PC-3 (cell line): ENCODE results near the gene LYPLA2. TPM values are rescaled to one million over a fixed set of nuclear protein-coding genes. Genes with fewer than 3 reads are reported as not detected.

Experiments used
- ATAC-seq: fragments of 200-7000 bp; cut with Tn5 transposase; 2 replicates; pipeline ENCODE4 v1.9.1; 2020; ENCODE audit warnings: mild to moderate bottlenecking, moderate library complexity
- BruUV-seq: library from RNA; stranded (reverse); fragments of 400-500 nt; replicated peaks from 2 replicates; lab custom pipeline; 2021; lab: Mats Ljungman, UMichigan
- CTCF ChIA-PET: fragments of 300-600 bp; sonication (Branson Sonifier 250); formaldehyde crosslinking; loops from one replicate; lab custom pipeline; 2022; ENCODE audit warnings: antibody characterized with exemption; lab: Charles Lee
- POLR2A ChIA-PET: fragments of 300-600 bp; sonication (Branson Sonifier 250); formaldehyde crosslinking; loops from one replicate; lab custom pipeline; 2022; ENCODE audit warnings: antibody characterized with exemption; ENCODE audit not compliant: unreplicated experiment; lab: Charles Lee
- DNase-seq: peaks from one replicate; pipeline ENCODE4 v3.0.0-alpha.2; 2015
- H2AFZ ChIP-seq: fragments of 300-600 bp; sonication (generic); 2 replicates; pipeline ENCODE4 v1.6.0; 2016; ENCODE audit warnings: antibody characterized with exemption, low read length
- H3F3A ChIP-seq: fragments of 300-600 bp; sonication (generic); one replicate; pipeline ENCODE4 v1.6.0; 2017; ENCODE audit warnings: antibody characterized with exemption, low read length, control low read depth, mild to moderate bottlenecking; ENCODE audit not compliant: unreplicated experiment
- H3K27ac ChIP-seq: fragments of 300-600 bp; sonication (generic); 2 replicates; pipeline ENCODE4 v1.5.1; 2016; ENCODE audit warnings: mild to moderate bottlenecking, low read length
- H3K27me3 ChIP-seq: fragments of 300-600 bp; sonication (generic); 2 replicates; pipeline ENCODE4 v1.6.1; 2016; ENCODE audit warnings: low read length, mixed read lengths
- H3K36me3 ChIP-seq: fragments of 300-600 bp; sonication (generic); 2 replicates; pipeline ENCODE4 v1.6.1; 2016; ENCODE audit warnings: low read depth, mixed run types, low read length, mixed read lengths
- H3K4me1 ChIP-seq: fragments of 300-600 bp; sonication (generic); 2 replicates; pipeline ENCODE4 v1.5.1; 2016; ENCODE audit warnings: low read length; ENCODE audit not compliant: insufficient read depth
- H3K4me2 ChIP-seq: fragments of 300-600 bp; sonication (generic); 2 replicates; pipeline ENCODE4 v1.6.0; 2016; ENCODE audit warnings: low read length
- H3K4me3 ChIP-seq: fragments of 300-600 bp; sonication (generic); 2 replicates; pipeline ENCODE4 v1.5.1; 2016; ENCODE audit warnings: mild to moderate bottlenecking, low read length, mixed read lengths
- H3K79me2 ChIP-seq: fragments of 300-600 bp; sonication (generic); 2 replicates; pipeline ENCODE4 v1.6.1; 2017; ENCODE audit warnings: low read length, mixed read lengths
- H3K9ac ChIP-seq: fragments of 300-600 bp; sonication (generic); 2 replicates; pipeline ENCODE4 v1.6.0; 2016; ENCODE audit warnings: mild to moderate bottlenecking, low read length
- H3K9me2 ChIP-seq: fragments of 300-600 bp; sonication (generic); replicated peaks from 2 replicates; pipeline ENCODE4 v1.6.1; 2016; ENCODE audit warnings: mixed run types, low read length, mixed read lengths
- H3K9me3 ChIP-seq: fragments of 300-600 bp; sonication (generic); 2 replicates; pipeline ENCODE4 v1.6.1; 2016; ENCODE audit warnings: low read length, mixed read lengths
- H4K20me1 ChIP-seq: fragments of 300-600 bp; sonication (generic); 2 replicates; pipeline ENCODE4 v1.6.1; 2016; ENCODE audit warnings: low read length, mixed read lengths
- CTCF ChIP-seq: fragments of 300-600 bp; sonication (generic); conservative IDR thresholded peaks from 2 replicates; pipeline ENCODE4 v1.5.1; 2017; ENCODE audit warnings: antibody characterized with exemption, low read depth, mild to moderate bottlenecking, low read length
- EZH2 ChIP-seq: fragments of 300-600 bp; sonication (generic); IDR thresholded peaks from one replicate; pipeline ENCODE4 v1.6.1; 2017; ENCODE audit warnings: antibody characterized with exemption, mild to moderate bottlenecking, low read length; ENCODE audit not compliant: unreplicated experiment
- EZH2phosphoT487 ChIP-seq: fragments of 300-600 bp; sonication (generic); IDR thresholded peaks from 2 replicates; pipeline ENCODE4 v1.6.1; 2018; ENCODE audit warnings: mild to moderate bottlenecking, antibody characterized with exemption, low read length, borderline replicate concordance
- intact Hi-C: fragments of 100-400 bp; cut with micrococcal nuclease; formaldehyde crosslinking; loops from 2 replicates; pipeline ENCODE4 v1.9.0; 2023
- total RNA-seq: library from RNA; depleted of rRNA; stranded (reverse); fragments of >200 nt; gene quantifications from 2 replicates; pipeline ENCODE4 v1.2.3, GENCODE V29; 2014

Gene LYPLA2
- total RNA-seq, 1 experiment from 2014 or later, result 142 TPM

GRCh38 chr1:23807453-23807852 lies 16.5 kb downstream of the LYPLA2 start:
- Histone ChIP-seq H3K36me3 (no peaks in the 10 kb centered on the region), H3K4me1 (0 out of 2 replicates have a peak, but pooled peaks cover 5% of the 10 kb centered on the region), H2AFZ (no peak overlapping the region), H3K27me3 (no peaks in the 10 kb centered on the region), H3K27ac (no peak overlapping the region), H4K20me1 (no peaks in the 10 kb centered on the region), H3K79me2 (no peaks in the 10 kb centered on the region), H3K4me2 (no peak overlapping the region), H3K9me3 (no peaks in the 10 kb centered on the region), H3K9me2 (no peaks in the 10 kb centered on the region), H3K4me3 (no peak overlapping the region), H3F3A (no peaks in the 10 kb centered on the region), H3K9ac (no peak overlapping the region)
- intact Hi-C loops, result no loop called here
- no peak for TF ChIP-seq EZH2
- POLR2A ChIA-PET, result no interaction called here
- no TSS peak for BruUV-seq
- DNase-seq (no peak), ATAC-seq (no peak)
- CTCF ChIA-PET, result interaction anchor here (0.9 kb wide), 1 partner anchor 109 kb away, joined by 3 read pairs; no protein-coding TSS in a partner anchor

GRCh38 chr1:23809751-23810171 lies 18.8 kb downstream of the LYPLA2 start:
- H3K9ac ChIP-seq, result no peak overlapping the region
- no peaks in the 10 kb centered on the region for H3K79me2 ChIP-seq
- no peaks in the 10 kb centered on the region for H3K27me3 ChIP-seq
- TF ChIP-seq EZH2phosphoT487 (no peak), CTCF (peak; percentile 81)
- H3K4me2 ChIP-seq, result no peak overlapping the region
- H4K20me1 ChIP-seq, result no peaks in the 10 kb centered on the region
- ChIA-PET POLR2A (no interaction called here), CTCF (interaction anchor here (0.6 to 2.2 kb wide), 4 partner anchors 20 to 731 kb away, joined by 3 to 17 read pairs (median 4); no protein-coding TSS in a partner anchor)
- H2AFZ ChIP-seq, result no peak overlapping the region
- H3K4me1 ChIP-seq, result 0 out of 2 replicates have a peak, but pooled peaks cover 5% of the 10 kb centered on the region
- H3F3A ChIP-seq, result no peaks in the 10 kb centered on the region
- DNase-seq (peak; percentile 78), ATAC-seq (peak; percentile 92)
- no peak overlapping the region for H3K27ac ChIP-seq
- H3K9me3 ChIP-seq, result no peaks in the 10 kb centered on the region
- no peaks in the 10 kb centered on the region for H3K9me2 ChIP-seq
- H3K36me3 ChIP-seq, result no peaks in the 10 kb centered on the region; the same call in 1 of the 2 replicates
- intact Hi-C loops, result loop anchor here (1.0 kb wide), 1 partner anchor 59 kb away; the partner anchor contains the start of gene FUCA1
- no peak overlapping the region for H3K4me3 ChIP-seq
- BruUV-seq, result no TSS peak

- intact Hi-C loops, result no loop called here
- Histone ChIP-seq H3K9me3 (no peaks in the 10 kb centered on the region), H3K27me3 (no peaks in the 10 kb centered on the region), H3K9ac (no peak overlapping the region), H3K79me2 (no peaks in the 10 kb centered on the region), H4K20me1 (no peaks in the 10 kb centered on the region), H2AFZ (no peak overlapping the region), H3F3A (no peaks in the 10 kb centered on the region), H3K9me2 (no peaks in the 10 kb centered on the region), H3K4me2 (no peak overlapping the region), H3K36me3 (no peaks in the 10 kb centered on the region; the same call in 1 of the 2 replicates), H3K4me1 (0 out of 2 replicates have a peak, but pooled peaks cover 5% of the 10 kb centered on the region), H3K27ac (no peak overlapping the region), H3K4me3 (no peak overlapping the region)
- CTCF ChIA-PET, result interaction anchor here (0.6 to 2.2 kb wide), 3 partner anchors 9 to 106 kb away, joined by 3 to 17 read pairs (median 3); no protein-coding TSS in a partner anchor
- DNase-seq (peak; percentile 59), ATAC-seq (peak; percentile 56)
- POLR2A ChIA-PET, result interaction anchor here (0.6 kb wide), 1 partner anchor 20 kb away, joined by 3 read pairs; no protein-coding TSS in a partner anchor
- no TSS peak for BruUV-seq
- TF ChIP-seq CTCF (peak; percentile 82), EZH2 (no peak), EZH2phosphoT487 (no peak)
Measured at GRCh38 chr1:23810818-23811540, 20.0 kb downstream of the LYPLA2 start.
